ENCODE measurements around the gene OR10A7.
"Not testable (repeated sequence)": the region's sequence is repeated elsewhere in the genome, so short reads cannot be mapped to it uniquely, and the experiment has no call there.

OR10A7 gene

DNA sequence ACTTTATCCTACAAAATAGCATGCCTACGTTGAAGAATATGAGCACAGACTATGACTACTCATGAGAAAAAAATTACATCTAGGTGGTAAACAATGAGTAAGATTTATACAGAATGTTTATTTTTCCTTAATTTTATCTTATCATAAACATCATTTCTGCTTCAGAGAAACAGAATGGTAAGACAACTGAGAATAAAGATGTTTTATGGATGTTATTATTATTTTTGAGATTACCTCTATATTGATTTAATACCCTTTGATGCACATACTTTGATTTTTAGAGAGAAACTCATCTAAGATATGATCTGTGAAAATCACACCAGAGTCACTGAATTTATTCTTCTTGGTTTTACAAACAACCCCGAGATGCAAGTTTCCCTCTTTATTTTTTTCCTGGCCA, at the start of gene OR10A7:
TSS of gene OR10A7 (plus strand) at position 301 of the 400 bp plus-strand sequence. CDS start at position 301, 0 bp downstream.
- no peak for DNase-seq (ENCODE audit: low read depth)

GRCh38 chr12:55171445-55171844, 49.4 kb upstream of the OR10A7 start:
- DNase-seq (ENCODE audit: low read depth), result no peak

DNA sequence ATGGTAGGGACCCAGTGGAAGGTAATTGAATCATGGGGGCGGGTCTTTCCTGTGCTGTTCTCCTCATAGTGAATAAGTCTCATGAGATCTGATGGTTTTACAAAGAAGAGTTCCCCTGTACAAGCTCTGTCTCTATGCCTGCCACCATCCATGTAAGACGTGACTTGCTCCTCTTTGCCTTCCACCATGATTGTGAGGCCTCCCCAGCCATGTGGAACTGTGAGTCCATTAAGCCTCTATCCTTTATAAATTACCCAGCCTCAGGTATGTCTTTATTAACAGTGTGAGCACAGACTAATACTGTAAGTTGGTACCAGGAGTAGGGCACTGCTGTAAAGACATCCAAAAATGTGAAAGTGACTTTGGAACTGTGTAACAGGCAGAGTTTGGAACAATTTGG, 49.0 kb upstream of the OR10A7 start:
- DNase-seq (ENCODE audit: low read depth), result not testable (repeated sequence)

DNA sequence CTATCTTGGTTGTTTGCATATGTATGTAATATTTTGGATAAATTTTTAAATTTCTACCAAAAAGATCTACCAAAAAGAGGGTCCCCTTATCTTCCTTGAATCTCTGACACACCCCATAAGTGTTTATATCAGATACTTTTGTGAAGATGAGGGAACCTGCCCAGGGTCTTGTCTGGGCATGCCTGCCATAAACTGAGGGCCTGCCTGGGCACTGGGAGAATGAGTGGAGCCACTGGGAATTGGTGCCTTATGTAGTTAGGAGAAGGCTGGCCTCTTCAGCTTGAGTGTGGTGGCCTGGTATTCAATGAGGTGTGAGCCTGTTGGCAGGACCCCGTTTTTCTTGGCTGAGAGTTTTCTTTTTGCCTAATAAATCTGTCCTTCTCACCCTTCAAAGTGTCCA, 48.1 kb upstream of the OR10A7 start:
- DNase-seq (ENCODE audit: low read depth), result no peak

- DNase-seq (ENCODE audit: low read depth), result no peak
Measured at GRCh38 chr12:55173456-55173855, 47.4 kb upstream of the OR10A7 start.

DNA sequence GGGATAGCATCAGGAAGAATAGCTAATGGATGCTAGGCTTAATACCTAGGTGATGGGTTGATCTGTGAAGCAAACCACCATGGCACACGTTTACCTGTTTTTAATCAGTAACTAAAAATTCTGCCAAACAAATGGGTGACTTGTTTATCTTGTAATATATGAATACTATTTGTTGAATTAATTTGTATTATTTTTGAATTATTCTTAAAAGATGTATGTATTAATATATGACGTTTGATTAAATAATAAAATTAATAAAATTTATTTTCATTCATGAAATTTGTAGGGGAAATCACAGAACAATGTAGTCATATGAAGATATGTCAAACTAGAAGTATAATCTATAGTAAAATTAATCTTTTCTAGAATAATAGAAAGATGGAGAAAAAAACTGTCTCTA, 32.3 kb upstream of the OR10A7 start:
- DNase-seq (ENCODE audit: low read depth), result no peak

DNA sequence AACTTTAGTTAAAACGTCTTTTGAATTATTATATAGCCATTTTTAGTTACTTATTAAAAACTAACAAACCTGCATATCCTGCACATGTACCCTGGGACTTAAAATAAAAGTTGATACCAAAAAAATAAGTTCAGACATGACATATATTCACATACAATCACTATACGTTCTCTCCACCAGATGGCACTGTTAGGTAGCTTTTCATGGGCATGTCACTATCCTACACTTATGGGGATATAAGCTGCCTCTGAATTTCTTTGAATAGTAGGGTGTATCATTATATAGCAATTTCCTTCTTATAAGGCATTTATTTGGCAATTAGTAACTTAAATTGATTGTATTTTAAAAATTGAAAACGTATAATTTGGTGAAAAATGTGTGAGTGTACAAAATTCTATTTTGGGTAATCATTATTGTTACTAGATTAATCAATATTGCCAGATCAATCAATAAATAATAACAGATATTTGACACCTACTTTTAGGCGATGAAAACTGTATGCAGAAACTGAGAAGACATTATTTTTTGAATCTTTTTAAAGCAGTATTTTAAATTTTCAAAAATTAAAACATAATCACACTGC, 31.8 kb upstream of the OR10A7 start:
- peak; percentile 56 for DNase-seq (ENCODE audit: low read depth)

DNA sequence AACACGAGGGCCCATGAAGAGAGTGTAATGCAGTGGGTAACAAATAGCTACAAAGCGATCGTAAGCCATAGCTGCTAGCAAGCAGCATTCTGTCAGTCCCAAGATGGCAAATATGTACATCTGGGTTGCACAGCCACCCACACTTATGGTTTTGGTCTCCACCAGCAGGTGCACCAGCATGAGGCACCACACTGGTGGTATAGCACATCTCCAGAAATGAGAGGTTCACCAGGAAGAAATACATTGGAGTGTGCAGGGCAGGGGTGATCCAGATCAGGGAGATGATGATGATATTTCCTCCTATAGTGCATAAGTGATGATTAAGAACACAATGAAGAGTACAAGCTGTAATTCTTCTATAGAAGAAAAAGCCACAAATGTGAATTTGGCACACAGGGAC, 26.4 kb upstream of the OR10A7 start:
- DNase-seq (ENCODE audit: low read depth), result no peak

DNA sequence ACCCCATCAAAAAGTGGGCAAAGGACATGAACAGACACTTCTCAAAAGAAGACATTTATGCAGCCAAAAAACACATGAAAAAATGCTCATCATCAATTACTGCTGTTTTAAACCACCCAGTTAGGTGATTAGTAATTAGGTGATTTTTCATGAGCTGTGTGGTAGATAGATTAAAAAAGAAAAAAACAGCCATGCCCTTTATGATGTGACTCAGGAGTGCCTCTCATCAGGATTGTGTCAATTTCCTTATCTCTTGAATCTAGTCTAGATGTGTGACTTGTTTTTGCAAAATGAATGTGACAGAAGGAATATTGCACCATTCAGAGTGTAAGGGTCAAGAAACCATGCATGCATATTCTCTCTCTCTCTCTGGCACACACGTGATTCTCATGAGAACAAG, 5.7 kb downstream of the OR10A7 start:
- DNase-seq (ENCODE audit: low read depth), result no peak

DNA sequence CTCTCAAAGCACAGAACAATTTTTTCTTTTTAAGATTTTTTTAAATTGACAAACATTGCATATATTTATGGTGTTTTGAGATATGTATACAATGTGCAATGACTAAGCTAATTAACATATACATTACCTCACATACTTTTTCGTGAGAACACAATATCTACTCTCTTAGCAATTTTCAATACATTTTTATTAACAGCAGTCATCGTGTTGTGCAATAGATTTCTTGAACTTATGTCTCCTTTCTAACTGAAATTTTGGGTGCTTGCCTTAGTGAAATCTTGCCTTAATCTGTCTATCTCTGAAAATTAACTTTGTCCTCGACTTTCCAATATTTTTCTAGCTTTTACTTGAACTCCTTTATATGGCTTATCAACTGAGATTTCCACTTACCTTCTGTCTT, 6.8 kb downstream of the OR10A7 start:
- no peak for DNase-seq (ENCODE audit: low read depth)

- DNase-seq (ENCODE audit: low read depth), result no peak
Measured at GRCh38 chr12:55244309-55244708, 23.5 kb downstream of the OR10A7 start, which contains the start of gene OR6C74. Gene OR6C74, plus strand, starts transcription at chr12:55244609. Its CDS starts 2,679 bp downstream, at chr12:55247288.

- DNase-seq (ENCODE audit: low read depth), result no peak
Measured at GRCh38 chr12:55246159-55246558, 25.3 kb downstream of the OR10A7 start.

DNA sequence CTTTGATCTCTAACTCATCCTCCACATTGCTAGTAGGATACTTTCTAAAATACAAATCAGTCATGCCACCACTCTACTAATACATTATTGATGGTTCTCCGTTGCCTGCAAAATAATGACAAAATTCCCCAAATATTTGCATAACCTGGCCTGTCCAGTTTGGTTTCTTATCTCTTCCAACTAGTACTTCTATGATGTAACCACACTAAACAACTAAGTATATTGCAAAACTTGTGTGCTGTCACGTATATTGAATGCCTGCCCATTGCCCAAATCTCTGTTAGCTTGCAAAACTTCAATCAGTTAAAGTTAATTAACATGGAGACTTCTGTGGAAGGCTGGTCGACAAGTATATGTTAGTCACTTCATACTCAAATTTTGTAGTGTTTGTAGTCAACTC, 30.1 kb downstream of the OR10A7 start:
- no peak for DNase-seq (ENCODE audit: low read depth)

DNA sequence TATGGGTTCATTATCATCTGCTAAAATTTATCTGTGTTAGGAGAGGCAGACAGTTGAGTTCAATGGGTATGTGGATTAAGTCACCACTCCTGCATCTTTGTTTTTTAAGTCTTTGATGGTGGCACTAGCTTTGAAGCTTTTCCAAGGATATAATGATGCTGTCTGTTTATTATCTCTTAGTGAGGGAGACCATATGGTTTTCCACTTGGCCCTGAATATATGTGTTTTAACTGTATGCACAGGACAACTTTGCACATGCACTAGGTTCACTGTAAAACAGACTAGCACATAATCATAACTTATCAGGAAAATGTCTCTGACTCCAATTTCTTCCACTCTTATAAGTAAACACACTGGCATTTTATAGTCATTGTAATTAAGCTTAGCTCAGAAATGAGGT, 32.5 kb downstream of the OR10A7 start:
- no peak for DNase-seq (ENCODE audit: low read depth)

- no peak for DNase-seq (ENCODE audit: low read depth)
Measured at GRCh38 chr12:55256831-55257230, 36.0 kb downstream of the OR10A7 start.

- no peak for DNase-seq (ENCODE audit: low read depth)
Measured at GRCh38 chr12:55258303-55258702, 37.5 kb downstream of the OR10A7 start.
